Nephron progenitor cell (in vitro differentiated cells): ENCODE measurements around the gene CCZ1B.
"Not testable (repeated sequence)": the region's sequence is repeated elsewhere in the genome, so short reads cannot be mapped to it uniquely, and the experiment has no call there.

ENCODE experiments used
- DNase-seq: peaks from one replicate; pipeline ENCODE4 v3.0.0; 2021
- H3K27ac Mint-ChIP-seq: 2 replicates; pipeline ENCODE4 v1.8.0; 2021; ENCODE audit warnings: mild to moderate bottlenecking, moderate library complexity, mixed read lengths
- H3K27me3 Mint-ChIP-seq: 2 replicates; pipeline ENCODE4 v1.8.0; 2021; ENCODE audit warnings: mild to moderate bottlenecking, low read depth, mixed read lengths; ENCODE audit not compliant: poor library complexity
- H3K36me3 Mint-ChIP-seq: 2 replicates; pipeline ENCODE4 v1.8.0; 2021; ENCODE audit warnings: low read depth, mixed read lengths
- H3K4me1 Mint-ChIP-seq: 2 replicates; pipeline ENCODE4 v1.8.0; 2021; ENCODE audit warnings: mixed read lengths
- H3K4me3 Mint-ChIP-seq: 2 replicates; pipeline ENCODE4 v1.8.0; 2021; ENCODE audit warnings: mild to moderate bottlenecking, moderate library complexity, mixed read lengths
- H3K9me3 Mint-ChIP-seq: 2 replicates; pipeline ENCODE4 v1.8.0; 2021; ENCODE audit warnings: mild to moderate bottlenecking, moderate library complexity, mixed read lengths
- TF ChIP-seq, protein P1 (sequence below): fragments of 200-600 bp; sonication (generic); IDR thresholded peaks from 2 replicates; pipeline ENCODE4 v1.5.0; 2021; ENCODE audit warnings: antibody characterized with exemption

Gene CCZ1B

DNA sequence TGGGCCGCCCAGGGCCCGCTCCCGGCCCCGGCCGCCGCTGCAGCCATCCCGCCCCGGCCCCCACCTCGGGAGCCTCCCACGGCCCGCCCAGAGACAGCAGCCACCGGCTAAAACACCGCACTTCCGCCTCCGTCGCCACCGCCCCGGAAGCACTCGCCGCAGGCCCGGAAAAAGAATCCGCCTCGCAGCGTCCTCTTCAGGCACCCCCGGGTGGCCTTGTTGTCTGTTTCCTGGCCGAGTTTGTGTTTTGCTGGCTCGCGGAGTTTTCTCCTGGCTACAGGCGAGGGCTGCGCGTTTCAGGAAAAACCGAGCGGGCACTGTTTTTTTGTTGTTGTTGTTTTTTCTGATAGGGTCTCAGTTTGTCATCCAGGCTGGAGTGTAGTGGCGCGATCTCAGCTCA, at the start of gene CCZ1B:
CCZ1B (minus strand) TSS at position 125 of the 400 bp plus-strand sequence; CDS start at position 47, 78 bp downstream.
- peak; percentile 76 for DNase-seq
- H3K27ac Mint-ChIP-seq: peak within 1 kb of the TSS; percentile 78
- H3K4me3 Mint-ChIP-seq: peak within 1 kb of the TSS; percentile 93
- H3K9me3 Mint-ChIP-seq, H3K36me3 Mint-ChIP-seq, H3K4me1 Mint-ChIP-seq: not testable (repeated sequence)
- peaks cover 37% of the 10 kb centered on the region for H3K27me3 Mint-ChIP-seq

DNA sequence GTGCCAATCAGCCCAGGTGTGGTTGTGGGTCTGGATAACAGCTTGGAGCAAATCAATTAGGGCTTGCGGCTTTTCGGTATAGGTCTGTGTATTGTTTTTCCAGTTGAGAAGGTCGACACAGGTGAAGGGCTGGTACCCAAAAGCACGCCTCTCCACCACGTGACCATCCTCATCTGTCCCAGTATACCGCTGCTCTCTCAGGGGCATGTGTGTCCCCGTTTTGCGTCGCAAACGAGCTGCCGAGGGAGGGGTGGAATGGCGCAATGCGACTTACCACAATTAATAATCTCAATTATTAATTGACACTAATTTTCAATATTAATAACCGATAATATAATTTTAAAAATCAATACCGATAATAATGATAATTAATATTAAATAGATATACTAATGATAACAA, 48.9 kb upstream of the CCZ1B start:
- not testable (repeated sequence) for H3K9me3 Mint-ChIP-seq

DNA sequence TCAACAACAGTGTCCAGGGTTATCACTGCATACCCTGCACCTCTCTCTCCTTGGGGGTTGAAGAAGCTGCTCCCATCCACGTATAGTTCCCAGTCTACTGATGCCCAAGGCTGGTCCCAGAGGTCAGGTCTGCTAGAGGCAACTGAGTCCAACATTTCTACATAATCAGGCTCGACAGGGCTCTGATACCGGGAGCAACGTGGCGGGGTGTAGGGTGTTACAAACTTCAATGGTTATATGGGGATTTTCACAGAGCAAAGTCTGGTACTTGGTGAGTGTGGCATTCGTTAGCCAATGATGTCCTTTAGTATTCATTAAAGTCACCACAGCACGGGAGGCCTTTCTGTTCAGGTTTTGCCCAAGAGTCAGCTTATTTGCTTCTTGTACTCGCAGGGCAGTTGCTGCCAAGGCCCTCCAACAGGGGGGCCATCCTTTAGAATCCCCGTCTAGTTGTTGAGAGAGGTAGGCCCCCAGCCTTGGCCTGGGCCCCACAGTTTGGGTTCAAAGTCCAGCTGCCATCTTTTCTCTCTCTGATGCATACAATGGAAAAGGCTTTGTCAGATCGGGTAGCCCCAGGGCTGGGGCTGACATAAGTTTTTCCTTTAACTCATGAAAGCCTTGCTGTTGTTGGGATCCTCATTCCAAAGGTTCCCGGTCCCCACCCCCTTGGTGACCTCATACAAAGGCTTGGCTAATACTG, 46.3 kb upstream of the CCZ1B start:
- not testable (repeated sequence) for H3K4me3 Mint-ChIP-seq, H3K9me3 Mint-ChIP-seq, DNase-seq, H3K36me3 Mint-ChIP-seq, H3K27ac Mint-ChIP-seq
- Mint-ChIP-seq H3K4me1 (peaks cover 13% of the 10 kb centered on the region), H3K27me3 (peaks cover 22% of the 10 kb centered on the region)

More for the DNA sequence above, 48.9 kb upstream of the CCZ1B start:
- Mint-ChIP-seq H3K27me3 (peaks cover 28% of the 10 kb centered on the region), H3K4me1 (peaks cover 13% of the 10 kb centered on the region)
- H3K27ac Mint-ChIP-seq, H3K36me3 Mint-ChIP-seq, H3K4me3 Mint-ChIP-seq, DNase-seq: not testable (repeated sequence)

DNA sequence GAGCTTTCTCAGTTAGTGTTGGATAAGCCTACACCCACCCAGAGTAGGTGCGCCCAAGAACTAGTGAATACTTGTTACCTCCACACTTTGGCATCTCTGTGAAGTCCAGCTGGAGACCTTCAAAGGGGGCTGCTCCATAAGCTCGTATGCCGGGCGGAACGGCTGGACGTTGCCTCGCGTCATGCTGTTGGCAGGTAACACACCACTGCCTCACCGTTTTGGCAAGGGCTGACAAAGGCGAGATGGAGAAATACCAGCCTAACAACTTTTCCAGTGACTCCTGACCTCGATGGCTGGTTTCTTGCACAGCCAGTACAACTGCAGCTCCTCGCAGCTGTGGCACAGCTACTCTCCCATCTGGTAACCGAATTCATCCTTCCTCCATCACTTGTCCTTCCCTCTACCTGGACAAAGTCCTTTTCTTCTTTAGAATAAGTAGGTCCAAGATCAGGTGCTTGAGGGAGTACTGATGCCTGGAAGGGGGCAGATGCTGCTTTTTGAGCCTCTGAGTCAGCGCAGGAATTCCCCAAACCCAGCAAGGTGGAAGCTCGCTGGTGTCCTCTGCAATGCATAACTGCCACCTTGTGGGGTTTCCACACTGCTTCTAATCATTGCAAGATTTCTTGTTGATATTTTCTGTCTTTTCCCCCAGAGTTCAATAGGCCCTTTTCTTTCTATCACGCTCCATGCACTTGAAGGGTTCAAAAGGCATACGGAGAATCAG, 45.5 kb upstream of the CCZ1B start:
- Mint-ChIP-seq H3K9me3 (peaks cover 13% of the 10 kb centered on the region), H3K4me1 (peaks cover 13% of the 10 kb centered on the region), H3K27me3 (peaks cover 18% of the 10 kb centered on the region)
- not testable (repeated sequence) for H3K27ac Mint-ChIP-seq, DNase-seq, H3K36me3 Mint-ChIP-seq, H3K4me3 Mint-ChIP-seq

DNA sequence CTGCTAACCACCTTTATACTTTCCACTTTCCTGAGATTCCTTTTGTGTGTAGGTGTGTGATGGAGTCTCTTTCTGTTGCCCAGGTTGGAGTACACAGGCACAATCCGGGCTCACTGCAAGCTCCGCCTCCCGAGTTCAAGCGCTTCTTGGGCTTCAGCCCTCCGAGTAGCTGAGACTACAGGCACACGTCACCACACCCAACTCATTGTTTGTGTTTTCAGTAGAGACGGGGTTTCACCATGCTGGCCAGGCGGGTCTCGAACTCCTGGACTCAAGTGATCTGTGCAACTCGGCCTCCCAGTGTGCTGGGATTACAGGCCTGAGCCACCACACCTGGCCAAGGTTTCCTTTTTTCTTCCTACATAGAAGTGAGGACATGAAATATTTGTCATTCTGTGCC, 38.7 kb upstream of the CCZ1B start:
- not testable (repeated sequence) for DNase-seq, H3K4me3 Mint-ChIP-seq, H3K4me1 Mint-ChIP-seq, H3K36me3 Mint-ChIP-seq, H3K27ac Mint-ChIP-seq
- peaks cover 13% of the 10 kb centered on the region for H3K27me3 Mint-ChIP-seq
- H3K9me3 Mint-ChIP-seq: peaks cover 24% of the 10 kb centered on the region

DNA sequence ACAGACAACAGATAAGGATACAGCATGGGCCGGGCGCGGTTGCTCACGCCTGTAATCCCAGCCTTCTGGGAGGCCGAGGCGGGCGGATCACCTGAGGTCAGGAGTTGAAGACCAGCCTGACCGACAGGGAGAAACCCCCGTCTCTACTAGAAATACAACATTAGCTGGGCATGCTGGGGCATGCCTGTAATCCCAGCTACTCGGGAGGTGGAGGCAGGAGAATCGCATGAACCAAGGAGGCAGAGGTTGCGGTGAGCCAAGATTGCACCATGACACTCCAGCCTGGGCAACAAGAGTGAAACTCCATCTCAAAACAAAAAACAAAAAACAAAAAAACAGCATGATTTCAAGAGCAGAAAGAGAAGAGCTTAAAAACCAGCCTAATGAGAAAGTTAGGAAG, 38.1 kb upstream of the CCZ1B start:
- not testable (repeated sequence) for H3K36me3 Mint-ChIP-seq, H3K4me3 Mint-ChIP-seq, H3K4me1 Mint-ChIP-seq, H3K27ac Mint-ChIP-seq, DNase-seq
- Mint-ChIP-seq H3K9me3 (peaks cover 24% of the 10 kb centered on the region), H3K27me3 (peaks cover 13% of the 10 kb centered on the region)

DNA sequence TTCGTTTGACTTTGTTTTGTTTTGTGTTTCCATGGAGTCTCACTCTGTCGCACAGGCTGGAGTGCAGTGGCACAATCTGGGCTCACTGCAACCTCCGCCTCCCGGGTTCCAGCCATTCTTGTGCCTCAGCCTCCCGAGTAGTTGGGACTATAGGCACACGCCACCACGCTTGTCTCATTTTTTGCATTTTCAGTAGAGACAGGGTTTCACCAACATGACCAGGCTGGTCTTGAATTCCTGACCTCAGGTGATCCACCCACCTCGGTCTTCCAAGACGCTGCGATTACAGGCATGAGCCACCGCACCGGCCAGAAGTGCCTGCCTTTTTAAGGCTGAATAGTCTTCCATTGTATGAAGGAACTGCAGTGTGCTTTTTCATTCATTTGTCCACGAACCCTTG, 36.8 kb upstream of the CCZ1B start:
- H3K9me3 Mint-ChIP-seq: peaks cover 21% of the 10 kb centered on the region
- H3K4me3 Mint-ChIP-seq, DNase-seq, H3K27ac Mint-ChIP-seq, H3K4me1 Mint-ChIP-seq, H3K36me3 Mint-ChIP-seq: not testable (repeated sequence)
- peaks cover 15% of the 10 kb centered on the region for H3K27me3 Mint-ChIP-seq

DNA sequence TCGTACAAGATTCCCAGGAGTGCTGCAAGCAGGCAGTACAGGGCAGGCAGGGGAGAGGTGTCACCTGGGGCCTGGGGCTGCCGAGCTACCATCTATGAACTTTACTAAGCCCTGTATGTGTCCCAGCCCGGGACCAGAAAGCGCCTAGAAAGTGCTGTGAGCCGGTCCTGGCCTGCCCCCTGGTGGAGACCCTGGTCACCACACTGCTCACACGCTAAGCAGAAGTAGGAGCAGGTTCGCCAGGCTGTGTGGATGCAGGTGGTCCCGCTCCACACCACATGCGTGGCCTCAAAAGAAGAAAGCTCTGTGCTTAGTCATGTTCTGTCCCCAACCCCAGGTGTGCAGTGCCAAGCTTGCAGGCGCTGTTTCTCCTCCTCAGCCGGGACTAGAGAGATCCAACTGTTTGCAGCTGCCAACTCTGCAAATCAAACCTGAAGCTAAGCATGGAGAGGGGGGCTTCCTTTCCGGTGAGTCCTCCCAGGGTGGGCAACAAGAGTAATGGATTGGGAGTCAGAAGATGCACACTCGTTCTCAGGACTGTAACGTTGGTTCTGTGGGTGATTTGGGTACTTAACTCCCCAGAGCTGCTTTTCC, 31.7 kb upstream of the CCZ1B start:
- TF ChIP-seq, protein P1, sequence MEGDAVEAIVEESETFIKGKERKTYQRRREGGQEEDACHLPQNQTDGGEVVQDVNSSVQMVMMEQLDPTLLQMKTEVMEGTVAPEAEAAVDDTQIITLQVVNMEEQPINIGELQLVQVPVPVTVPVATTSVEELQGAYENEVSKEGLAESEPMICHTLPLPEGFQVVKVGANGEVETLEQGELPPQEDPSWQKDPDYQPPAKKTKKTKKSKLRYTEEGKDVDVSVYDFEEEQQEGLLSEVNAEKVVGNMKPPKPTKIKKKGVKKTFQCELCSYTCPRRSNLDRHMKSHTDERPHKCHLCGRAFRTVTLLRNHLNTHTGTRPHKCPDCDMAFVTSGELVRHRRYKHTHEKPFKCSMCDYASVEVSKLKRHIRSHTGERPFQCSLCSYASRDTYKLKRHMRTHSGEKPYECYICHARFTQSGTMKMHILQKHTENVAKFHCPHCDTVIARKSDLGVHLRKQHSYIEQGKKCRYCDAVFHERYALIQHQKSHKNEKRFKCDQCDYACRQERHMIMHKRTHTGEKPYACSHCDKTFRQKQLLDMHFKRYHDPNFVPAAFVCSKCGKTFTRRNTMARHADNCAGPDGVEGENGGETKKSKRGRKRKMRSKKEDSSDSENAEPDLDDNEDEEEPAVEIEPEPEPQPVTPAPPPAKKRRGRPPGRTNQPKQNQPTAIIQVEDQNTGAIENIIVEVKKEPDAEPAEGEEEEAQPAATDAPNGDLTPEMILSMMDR: peak; percentile 73
- H3K4me1 Mint-ChIP-seq, H3K9me3 Mint-ChIP-seq, H3K36me3 Mint-ChIP-seq, H3K27ac Mint-ChIP-seq, H3K4me3 Mint-ChIP-seq: not testable (repeated sequence)
- H3K27me3 Mint-ChIP-seq: peaks cover 27% of the 10 kb centered on the region
- DNase-seq: peak; percentile 76

DNA sequence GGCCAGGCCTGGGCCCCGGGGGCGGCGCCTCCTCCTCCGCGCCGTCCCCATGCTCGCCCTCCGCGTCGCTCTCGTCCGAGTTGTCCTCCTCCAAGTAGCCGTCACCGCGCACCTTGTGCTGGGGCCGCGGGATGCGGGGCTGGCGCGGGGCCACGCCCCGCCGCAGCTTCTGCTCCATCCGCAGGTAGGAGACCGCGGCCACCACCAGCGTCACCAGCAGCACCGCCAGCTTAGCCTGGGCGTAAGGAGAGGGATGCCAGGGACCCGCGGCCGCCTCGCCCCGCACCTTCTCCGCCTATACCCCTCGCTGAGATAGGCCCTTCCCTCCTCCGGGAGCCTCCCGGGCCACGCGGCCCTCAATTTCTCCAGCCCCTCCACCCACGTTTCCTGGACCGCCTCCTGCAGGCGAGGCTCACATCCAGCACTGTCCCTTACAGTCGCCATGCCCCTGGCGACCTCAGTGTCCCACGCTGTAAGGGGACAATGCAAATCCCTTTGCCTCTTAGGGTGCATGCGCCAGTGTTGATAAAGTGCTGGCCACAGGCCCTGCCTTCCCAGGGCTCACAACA, 29.6 kb upstream of the CCZ1B start:
- H3K4me1 Mint-ChIP-seq: not testable (repeated sequence)

DNA sequence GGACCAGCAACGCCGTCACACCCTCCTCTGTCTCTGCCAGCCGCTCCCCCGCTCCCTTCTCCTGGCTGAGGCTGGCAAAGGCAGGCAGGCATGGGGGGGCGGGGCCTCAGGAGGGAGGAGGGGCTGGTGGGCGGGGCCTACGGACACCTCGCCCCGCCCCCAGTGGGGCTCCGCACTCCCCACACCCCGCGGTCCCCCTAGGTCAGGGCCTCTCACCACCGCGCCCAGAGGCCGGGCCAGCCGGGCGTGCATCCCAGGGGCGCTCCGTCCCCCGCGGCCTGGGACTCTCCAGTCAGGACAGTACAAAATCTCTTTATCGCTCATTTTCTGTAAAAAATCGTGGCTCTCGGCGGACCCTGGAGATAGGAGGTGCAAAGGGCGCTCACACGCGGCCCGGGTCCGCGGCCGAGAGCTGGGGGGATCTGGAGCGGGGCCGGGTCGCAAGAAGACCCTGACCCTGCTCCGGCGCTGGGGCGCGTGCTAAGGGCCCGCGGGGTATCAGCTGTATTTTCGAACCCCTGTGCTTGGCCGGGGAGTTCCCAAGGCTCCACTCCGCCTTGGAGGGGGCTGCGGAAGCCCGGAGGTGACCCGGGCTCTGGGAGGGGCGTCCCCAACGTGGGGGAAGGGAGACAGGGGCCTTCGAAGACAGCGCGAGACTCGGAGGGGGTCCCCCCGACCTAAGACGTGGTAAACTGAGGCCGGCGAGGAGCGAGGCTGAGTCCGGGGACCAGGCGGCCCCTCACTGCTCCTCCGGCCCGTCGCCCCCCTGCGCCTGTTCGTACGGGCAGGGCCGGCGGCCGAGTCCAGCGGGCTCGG, 28.9 kb upstream of the CCZ1B start:
- H3K36me3 Mint-ChIP-seq, H3K4me1 Mint-ChIP-seq, H3K27ac Mint-ChIP-seq, H3K9me3 Mint-ChIP-seq: not testable (repeated sequence)
- peak; percentile 42 for DNase-seq
- peaks cover 26% of the 10 kb centered on the region for H3K27me3 Mint-ChIP-seq
- H3K4me3 Mint-ChIP-seq: peak overlapping the region; percentile 79

More for the DNA sequence above, 29.6 kb upstream of the CCZ1B start:
- not testable (repeated sequence) for H3K27ac Mint-ChIP-seq, H3K36me3 Mint-ChIP-seq, H3K9me3 Mint-ChIP-seq
- DNase-seq: peak; percentile 21
- peak overlapping the region; percentile 79 for H3K4me3 Mint-ChIP-seq
- H3K27me3 Mint-ChIP-seq: peaks cover 26% of the 10 kb centered on the region

DNA sequence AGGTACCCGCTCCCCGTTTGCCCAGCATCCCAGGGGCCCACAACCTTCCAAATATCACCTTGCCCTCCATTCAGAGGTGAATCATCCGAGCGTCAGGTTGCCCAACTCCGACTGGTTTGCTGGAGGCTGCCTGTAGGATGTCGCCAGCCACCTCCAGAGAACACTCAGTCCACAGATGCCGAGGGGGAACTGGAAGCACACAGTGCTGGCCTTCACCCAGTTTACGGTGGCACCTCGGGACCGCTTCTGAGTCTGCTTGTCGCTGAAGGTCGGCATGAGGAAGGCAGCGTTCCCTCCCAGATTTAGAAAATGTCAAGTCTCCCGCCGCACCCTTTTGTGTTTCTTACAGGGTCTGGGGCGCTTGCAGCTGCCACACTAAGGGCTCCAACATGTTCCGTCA, 27.6 kb upstream of the CCZ1B start:
- Mint-ChIP-seq H3K4me3 (peak overlapping the region; percentile 73), H3K27me3 (peaks cover 30% of the 10 kb centered on the region)
- not testable (repeated sequence) for H3K4me1 Mint-ChIP-seq, H3K9me3 Mint-ChIP-seq, H3K27ac Mint-ChIP-seq, H3K36me3 Mint-ChIP-seq, DNase-seq

DNA sequence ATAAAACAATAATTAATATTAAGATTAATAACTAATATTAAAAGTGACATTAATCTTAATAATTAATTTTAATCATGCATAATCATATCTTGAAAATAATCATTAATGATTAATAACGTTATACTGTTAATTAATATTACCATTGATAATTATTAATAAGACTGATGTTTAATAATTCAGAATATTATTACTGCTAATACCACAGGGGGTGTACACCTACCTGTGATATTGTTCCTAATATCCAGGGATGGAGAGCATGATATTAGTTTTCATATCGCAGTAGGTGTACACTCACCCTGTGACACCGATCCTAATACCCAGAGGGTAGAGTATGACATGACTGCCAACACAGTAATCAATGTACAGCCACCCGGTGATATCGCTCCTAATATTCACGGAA, 23.1 kb upstream of the CCZ1B start:
- not testable (repeated sequence) for DNase-seq, H3K27ac Mint-ChIP-seq, H3K9me3 Mint-ChIP-seq, H3K4me1 Mint-ChIP-seq, H3K4me3 Mint-ChIP-seq, H3K36me3 Mint-ChIP-seq
- peaks cover 17% of the 10 kb centered on the region for H3K27me3 Mint-ChIP-seq
